Mammary epithelial cell (primary cell): ENCODE measurements around the gene FAM228B.

Experiments used
- CTCF ChIP-seq, 2 donors: IDR thresholded peaks in 1 of 2; conservative IDR thresholded peaks in 1 of 2; 2 replicates each; pipeline ENCODE4 v1.5.1; 2011 to 2012; ENCODE audit warnings: inconsistent platforms in 2 of 2, low read length in 2 of 2, mild to moderate bottlenecking in 2 of 2, control low read depth in 1 of 2, low read depth in 1 of 2; ENCODE audit not compliant: insufficient read depth in 1 of 2; ENCODE audit errors: extremely low read depth in 1 of 2
- EZH2 ChIP-seq: IDR thresholded peaks from 2 replicates; pipeline ENCODE4 v1.6.1; 2012; ENCODE audit warnings: low read length, inconsistent platforms, borderline replicate concordance

GRCh38 chr2:24183366-24184069 lies 60.2 kb downstream of the FAM228B start:
- TF ChIP-seq CTCF (conservative IDR thresholded peaks at IDR 0.05 in 1 of 2, IDR thresholded peaks at IDR 0.05 in 1 of 2; ENCODE audit: extremely low read depth in 1 of 2, insufficient read depth in 1 of 2, low read depth in 1 of 2, low read length in 2 of 2) (no peak), EZH2 (no peak)
